Neural cell (in vitro differentiated cells): Measurements from ENCODE around the gene MTCL1. TPM values are rescaled to one million over a fixed set of nuclear protein-coding genes. Genes with fewer than 3 reads are reported as not detected.

Source experiments
- H2AFZ ChIP-seq: fragments of 200-600, 300-800 bp; sonication (generic), shearing (Covaris generic); 2 replicates; pipeline ENCODE4 v1.6.0; 2014; ENCODE audit warnings: low read depth, mild to moderate bottlenecking, antibody characterized with exemption, low read length, moderate library complexity
- H3F3A ChIP-seq: fragments of 200-600 bp; shearing (Covaris generic); 2 replicates; pipeline ENCODE4 v1.6.1; 2016; ENCODE audit warnings: mild to moderate bottlenecking, moderate library complexity, mixed read lengths, antibody characterized with exemption, low read length; ENCODE audit not compliant: insufficient read depth, poor library complexity, severe bottlenecking
- H3K27ac ChIP-seq: fragments of 200-600, 300-800 bp; sonication (generic), shearing (Covaris generic); 2 replicates; pipeline ENCODE4 v1.5.1; 2014; ENCODE audit warnings: mild to moderate bottlenecking, low read length, moderate library complexity
- H3K27me3 ChIP-seq: fragments of 300-800, 200-600 bp; sonication (generic), shearing (Covaris generic); 2 replicates; pipeline ENCODE4 v1.6.0; 2014; ENCODE audit warnings: mild to moderate bottlenecking, low read depth, low read length, moderate library complexity; ENCODE audit not compliant: insufficient read depth
- H3K36me3 ChIP-seq: fragments of 300-800, 200-600 bp; sonication (generic), shearing (Covaris generic); 2 replicates; pipeline ENCODE4 v1.5.1; 2014; ENCODE audit warnings: mild to moderate bottlenecking, antibody characterized with exemption, low read length, moderate library complexity; ENCODE audit not compliant: insufficient read depth
- H3K4me2 ChIP-seq: fragments of 300-800, 200-600 bp; sonication (generic), shearing (Covaris generic); 2 replicates; pipeline ENCODE4 v1.6.0; 2014; ENCODE audit warnings: mild to moderate bottlenecking, low read length
- H3K4me3 ChIP-seq: fragments of 300-800, 200-600 bp; sonication (generic), shearing (Covaris generic); 2 replicates; pipeline ENCODE4 v1.5.1; 2014; ENCODE audit warnings: mild to moderate bottlenecking, low read length, moderate library complexity
- H3K79me2 ChIP-seq: fragments of 200-600 bp; shearing (Covaris generic); replicated peaks from 2 replicates; pipeline ENCODE4 v1.6.0; 2014; ENCODE audit warnings: mild to moderate bottlenecking, low read length, moderate library complexity; ENCODE audit not compliant: insufficient read depth
- H3K9ac ChIP-seq: fragments of 300-800, 200-600 bp; sonication (generic), shearing (Covaris generic); 2 replicates; pipeline ENCODE4 v1.6.1; 2016; ENCODE audit warnings: mild to moderate bottlenecking, low read length, mixed read lengths
- H3K9me2 ChIP-seq: fragments of 200-600 bp; shearing (Covaris generic); 2 replicates; pipeline ENCODE4 v1.6.1; 2016; ENCODE audit warnings: mild to moderate bottlenecking, low read length, mixed read lengths; ENCODE audit not compliant: insufficient read depth
- H3K9me3 ChIP-seq: fragments of 200-600, 300-800 bp; sonication (generic), shearing (Covaris generic); 2 replicates; pipeline ENCODE4 v1.6.1; 2016; ENCODE audit warnings: mild to moderate bottlenecking, mixed run types, low read length, moderate library complexity, mixed read lengths
- H4K20me1 ChIP-seq: fragments of 200-600 bp; shearing (Covaris generic); 2 replicates; pipeline ENCODE4 v1.6.1; 2016; ENCODE audit warnings: mild to moderate bottlenecking, mixed run types; ENCODE audit not compliant: insufficient read depth
- CTCF ChIP-seq: fragments of 450-650 bp; IDR thresholded peaks from 2 replicates; pipeline ENCODE4 v1.5.1; 2014; ENCODE audit warnings: antibody characterized with exemption, mild to moderate bottlenecking, moderate library complexity; ENCODE audit not compliant: poor library complexity, severe bottlenecking
- EP300 ChIP-seq: fragments of 450-650 bp; conservative IDR thresholded peaks from 2 replicates; pipeline ENCODE4 v1.6.1; 2014; ENCODE audit warnings: antibody characterized with exemption, mild to moderate bottlenecking, moderate library complexity; ENCODE audit not compliant: poor library complexity, severe bottlenecking
- EZH2 ChIP-seq: fragments of 200-600, 300-800 bp; shearing (Covaris generic), sonication (generic); IDR thresholded peaks from 2 replicates; pipeline ENCODE4 v1.6.1; 2014; ENCODE audit warnings: antibody characterized with exemption, low read length, borderline replicate concordance, mild to moderate bottlenecking; ENCODE audit not compliant: insufficient read depth, poor library complexity, severe bottlenecking
- MXI1 ChIP-seq: fragments of 450-650 bp; conservative IDR thresholded peaks from 2 replicates; pipeline ENCODE4 v1.6.1; 2014; ENCODE audit warnings: antibody characterized with exemption, mild to moderate bottlenecking; ENCODE audit not compliant: poor library complexity, severe bottlenecking
- POLR2AphosphoS5 ChIP-seq: IDR thresholded peaks from 2 replicates; pipeline ENCODE4 v1.6.1; 2012
- RAD21 ChIP-seq: fragments of 450-650 bp; conservative IDR thresholded peaks from 2 replicates; pipeline ENCODE4 v1.6.1; 2014; ENCODE audit warnings: antibody characterized with exemption, mild to moderate bottlenecking, moderate library complexity
- REST ChIP-seq: IDR thresholded peaks from 2 replicates; pipeline ENCODE4 v1.6.1; 2012; ENCODE audit warnings: borderline replicate concordance
- SMC3 ChIP-seq: fragments of 450-650 bp; conservative IDR thresholded peaks from 2 replicates; pipeline ENCODE4 v1.6.1; 2014; ENCODE audit warnings: antibody characterized with exemption, mild to moderate bottlenecking, moderate library complexity; ENCODE audit not compliant: poor library complexity
- TAF1 ChIP-seq: IDR thresholded peaks from 2 replicates; pipeline ENCODE4 v1.6.1; 2012; ENCODE audit warnings: low read depth
- polyA plus RNA-seq: library from polyadenylated mRNA; depleted of rRNA; stranded (reverse); fragments of >200 nt; gene quantifications from 2 replicates; pipeline ENCODE4 v1.2.3, GENCODE V29; 2014

Gene MTCL1
- polyA plus RNA-seq, 1 donor from 2014 or later, result 20.8 TPM

GRCh38 chr18:8745355-8746014 is 40.1 kb downstream of the MTCL1 start:
- H3K27ac ChIP-seq, result no peak overlapping the region
- no peak overlapping the region for H3K4me2 ChIP-seq
- H2AFZ ChIP-seq, result no peak overlapping the region

GRCh38 chr18:8747440-8747937 is 42.1 kb downstream of the MTCL1 start:
- Histone ChIP-seq H4K20me1 (no peaks in the 10 kb centered on the region), H3K9me3 (no peaks in the 10 kb centered on the region), H3K4me3 (no peak overlapping the region), H3K36me3 (no peaks in the 10 kb centered on the region), H2AFZ (no peak overlapping the region), H3F3A (no peaks in the 10 kb centered on the region), H3K27me3 (no peaks in the 10 kb centered on the region), H3K9me2 (no peaks in the 10 kb centered on the region), H3K9ac (no peak overlapping the region), H3K27ac (no peak overlapping the region), H3K79me2 (no peaks in the 10 kb centered on the region), H3K4me2 (no peak overlapping the region)
- TF ChIP-seq SMC3 (no peak), MXI1 (no peak), EZH2 (no peak), TAF1 (no peak), REST (no peak)

More at GRCh38 chr18:8745355-8746014, 40.1 kb downstream of the MTCL1 start:
- no peaks in the 10 kb centered on the region for H4K20me1 ChIP-seq
- H3K36me3 ChIP-seq, result no peaks in the 10 kb centered on the region
- H3K9me3 ChIP-seq, result no peaks in the 10 kb centered on the region
- H3K27me3 ChIP-seq, result no peaks in the 10 kb centered on the region
- H3K9me2 ChIP-seq, result no peaks in the 10 kb centered on the region
- no peaks in the 10 kb centered on the region for H3K79me2 ChIP-seq
- H3F3A ChIP-seq, result no peaks in the 10 kb centered on the region
- TF ChIP-seq REST, result no peak
- no peak for TF ChIP-seq EP300
- no peak for TF ChIP-seq TAF1
- no peak for TF ChIP-seq MXI1
- TF ChIP-seq EZH2, result no peak
- no peak for TF ChIP-seq POLR2AphosphoS5
- TF ChIP-seq CTCF, result no peak
- no peak for TF ChIP-seq SMC3
- no peak for TF ChIP-seq RAD21
- no peak overlapping the region for H3K9ac ChIP-seq
- no peak overlapping the region for H3K4me3 ChIP-seq
